Measurements from ENCODE around the gene SLC16A13. TPM values are rescaled to one million over a fixed set of nuclear protein-coding genes. Genes with fewer than 3 reads are reported as not detected.
"Not testable (repeated sequence)": the region's sequence is repeated elsewhere in the genome, so short reads cannot be mapped to it uniquely, and the experiment has no call there.

Gene SLC16A13
- total RNA-seq, 2 donors from 2014 or later, result 0.56 TPM; not detected in 1

DNA sequence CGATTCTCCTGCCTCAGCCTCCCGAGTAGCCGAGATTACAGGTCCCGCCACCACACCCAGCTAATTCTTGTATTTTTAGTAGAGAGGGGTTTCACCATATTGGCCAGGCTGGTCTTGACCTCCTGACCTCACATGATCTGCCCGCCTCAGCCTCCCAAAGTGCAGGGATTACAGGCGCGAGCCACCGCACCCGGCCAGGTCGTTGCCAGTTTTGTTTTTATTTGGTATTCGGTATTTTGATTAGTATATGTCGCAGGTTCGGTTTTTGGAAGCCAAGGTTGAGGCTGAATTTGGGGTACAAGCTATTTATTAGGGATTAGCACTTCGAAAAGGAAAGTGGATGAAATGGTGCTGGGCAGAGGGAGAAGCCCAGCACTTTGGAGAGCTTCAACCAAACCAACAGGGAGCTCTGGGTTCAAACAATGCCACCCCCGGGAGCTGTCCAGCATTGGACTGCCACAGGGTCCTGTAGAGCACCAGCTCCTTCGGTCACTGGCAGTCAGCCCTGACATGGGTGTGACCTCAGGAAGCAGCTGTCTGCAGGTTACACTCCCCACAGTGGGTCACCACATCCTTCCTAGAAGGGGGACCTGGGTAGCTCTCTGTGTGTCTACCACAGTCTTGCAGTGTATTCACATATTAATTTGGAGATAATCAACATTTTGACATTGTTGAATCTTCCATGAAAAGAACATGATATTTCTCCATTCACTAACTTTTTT, 45.7 kb downstream of the SLC16A13 start:
- ATAC-seq (ENCODE audit: insufficient number of reproducible peaks, low FRiP score, low read depth) (no peak), DNase-seq (ENCODE audit: low spot score) (no peak)
- TF ChIP-seq, protein P1, sequence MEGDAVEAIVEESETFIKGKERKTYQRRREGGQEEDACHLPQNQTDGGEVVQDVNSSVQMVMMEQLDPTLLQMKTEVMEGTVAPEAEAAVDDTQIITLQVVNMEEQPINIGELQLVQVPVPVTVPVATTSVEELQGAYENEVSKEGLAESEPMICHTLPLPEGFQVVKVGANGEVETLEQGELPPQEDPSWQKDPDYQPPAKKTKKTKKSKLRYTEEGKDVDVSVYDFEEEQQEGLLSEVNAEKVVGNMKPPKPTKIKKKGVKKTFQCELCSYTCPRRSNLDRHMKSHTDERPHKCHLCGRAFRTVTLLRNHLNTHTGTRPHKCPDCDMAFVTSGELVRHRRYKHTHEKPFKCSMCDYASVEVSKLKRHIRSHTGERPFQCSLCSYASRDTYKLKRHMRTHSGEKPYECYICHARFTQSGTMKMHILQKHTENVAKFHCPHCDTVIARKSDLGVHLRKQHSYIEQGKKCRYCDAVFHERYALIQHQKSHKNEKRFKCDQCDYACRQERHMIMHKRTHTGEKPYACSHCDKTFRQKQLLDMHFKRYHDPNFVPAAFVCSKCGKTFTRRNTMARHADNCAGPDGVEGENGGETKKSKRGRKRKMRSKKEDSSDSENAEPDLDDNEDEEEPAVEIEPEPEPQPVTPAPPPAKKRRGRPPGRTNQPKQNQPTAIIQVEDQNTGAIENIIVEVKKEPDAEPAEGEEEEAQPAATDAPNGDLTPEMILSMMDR (IDR thresholded peaks at IDR 0.05), result no peak
- Histone ChIP-seq H3K27ac (no peak overlapping the region), H3K27me3 (replicated peaks; ENCODE audit: insufficient read depth) (no peaks in the 10 kb centered on the region), H3K4me3 (no peak overlapping the region), H3K4me1 (ENCODE audit: control insufficient read depth in 1 of 2, low read depth in 2 of 2) (no peaks in the 10 kb centered on the region), H3K9me3 (no peaks in the 10 kb centered on the region), H3K36me3 (no peaks in the 10 kb centered on the region)

DNA sequence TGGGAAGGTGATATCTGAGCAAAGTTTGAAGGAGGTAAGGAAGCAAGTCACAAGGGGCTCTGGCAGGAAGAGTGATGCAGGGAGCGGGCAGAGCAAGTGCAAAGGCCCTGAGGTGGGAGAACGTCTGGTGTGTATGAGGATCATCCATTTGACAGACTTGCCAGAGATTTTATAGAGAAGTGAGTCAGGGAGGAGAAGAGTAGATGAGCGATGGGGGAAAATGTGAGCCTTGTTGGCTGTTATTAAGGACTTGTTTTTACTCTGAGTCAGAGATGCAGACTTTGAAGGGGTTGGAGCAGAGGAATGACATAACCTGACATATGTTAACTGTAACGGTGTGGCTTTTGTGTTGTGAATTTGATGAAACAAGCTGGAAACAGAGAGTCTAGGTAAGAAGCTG, 47.8 kb downstream of the SLC16A13 start:
- Histone ChIP-seq H3K27me3 (replicated peaks; ENCODE audit: insufficient read depth) (no peaks in the 10 kb centered on the region), H3K4me1 (ENCODE audit: control insufficient read depth in 1 of 2, low read depth in 2 of 2) (no peaks in the 10 kb centered on the region), H3K4me3 (no peak overlapping the region), H3K27ac (no peak overlapping the region), H3K9me3 (no peaks in the 10 kb centered on the region), H3K36me3 (no peaks in the 10 kb centered on the region)
- TF ChIP-seq, protein P1 (IDR thresholded peaks at IDR 0.05), result no peak
- DNase-seq (ENCODE audit: low spot score) (no peak), ATAC-seq (ENCODE audit: insufficient number of reproducible peaks, low FRiP score, low read depth) (no peak)

DNA sequence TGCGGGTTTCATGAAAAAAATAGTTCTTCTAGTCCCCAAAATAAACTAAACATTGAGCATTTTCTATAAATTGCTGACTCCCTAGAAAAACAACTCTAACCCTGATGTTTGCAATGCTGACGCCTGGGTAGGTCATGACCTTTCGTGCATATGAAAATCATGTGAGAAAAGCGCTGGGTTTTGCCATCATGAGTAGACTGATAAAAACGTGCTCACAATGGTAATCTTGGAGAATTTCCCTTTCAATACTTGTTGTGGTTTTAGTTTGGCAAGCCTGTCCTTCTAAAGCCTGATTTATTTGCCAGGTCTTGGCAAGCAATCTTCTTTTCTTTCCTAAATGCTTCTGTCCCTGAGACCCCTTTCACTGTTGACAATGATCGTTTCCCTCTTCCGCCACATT, 48.3 kb downstream of the SLC16A13 start:
- TF ChIP-seq, protein P1 (IDR thresholded peaks at IDR 0.05), result no peak
- Histone ChIP-seq H3K4me1 (ENCODE audit: control insufficient read depth in 1 of 2, low read depth in 2 of 2) (no peaks in the 10 kb centered on the region), H3K4me3 (no peak overlapping the region), H3K27me3 (replicated peaks; ENCODE audit: insufficient read depth) (no peaks in the 10 kb centered on the region), H3K36me3 (no peaks in the 10 kb centered on the region), H3K9me3 (no peaks in the 10 kb centered on the region), H3K27ac (no peak overlapping the region)
- no peak for ATAC-seq (ENCODE audit: insufficient number of reproducible peaks, low FRiP score, low read depth)
- DNase-seq (ENCODE audit: low spot score), result no peak

DNA sequence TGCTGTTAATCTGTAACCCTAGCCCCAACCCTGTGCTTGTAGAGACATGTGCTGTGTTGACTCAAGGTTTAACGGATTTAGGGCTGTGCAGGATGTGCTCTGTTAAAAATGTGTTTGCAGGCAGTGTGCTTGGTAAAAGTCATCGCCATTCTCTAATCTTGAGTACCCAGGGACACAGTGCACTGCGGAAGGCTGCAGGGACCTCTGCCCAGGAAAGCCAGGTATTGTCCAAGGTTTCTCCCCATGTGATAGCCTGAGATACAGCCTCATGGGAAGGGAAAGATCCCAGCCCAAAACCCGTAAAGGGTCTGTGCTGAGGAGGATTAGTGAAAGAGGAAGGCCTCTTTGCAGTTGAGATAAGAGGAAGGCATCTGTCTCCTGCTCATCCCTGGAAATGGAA, 52.6 kb downstream of the SLC16A13 start:
- not testable (repeated sequence) for H3K27me3 ChIP-seq (replicated peaks; ENCODE audit: insufficient read depth); H3K36me3 ChIP-seq; ATAC-seq (ENCODE audit: insufficient number of reproducible peaks, low FRiP score, low read depth); H3K27ac ChIP-seq; H3K4me3 ChIP-seq; DNase-seq (ENCODE audit: low spot score); H3K4me1 ChIP-seq (ENCODE audit: control insufficient read depth in 1 of 2, low read depth in 2 of 2); H3K9me3 ChIP-seq

DNA sequence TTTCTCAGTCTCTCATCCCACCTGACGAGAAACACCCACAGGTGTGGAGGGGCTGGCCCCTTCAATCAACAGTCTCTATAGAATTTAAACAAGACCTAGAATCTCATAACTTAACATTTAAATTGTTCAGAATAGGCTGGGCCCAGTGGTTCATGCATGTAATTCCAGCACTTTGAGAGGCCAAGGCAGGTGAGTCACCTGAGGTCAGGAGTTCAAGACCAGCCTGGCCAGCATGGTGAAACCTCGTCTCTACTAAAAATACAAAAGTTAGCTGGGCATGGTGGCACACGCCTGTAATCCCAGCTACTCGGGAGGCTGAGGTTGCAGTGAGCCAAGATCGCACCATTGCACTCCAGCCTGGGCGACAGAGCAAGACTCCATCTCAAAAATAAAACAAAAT, 53.8 kb downstream of the SLC16A13 start:
- H3K27ac ChIP-seq; H3K36me3 ChIP-seq; H3K4me3 ChIP-seq; H3K27me3 ChIP-seq (replicated peaks; ENCODE audit: insufficient read depth); DNase-seq (ENCODE audit: low spot score); H3K9me3 ChIP-seq; H3K4me1 ChIP-seq (ENCODE audit: control insufficient read depth in 1 of 2, low read depth in 2 of 2); ATAC-seq (ENCODE audit: insufficient number of reproducible peaks, low FRiP score, low read depth): not testable (repeated sequence)

Other genes starting within 250 kb of the SLC16A13 start
- not detected for gene TEKT1, start 204.3 kb upstream of the SLC16A13 start, total RNA-seq
- not detected for gene ALOX12, start 40.0 kb upstream of the SLC16A13 start, total RNA-seq
- gene RNASEK, start 23.4 kb upstream of the SLC16A13 start, total RNA-seq, result 100 to 1,000 TPM in 1 of 2 donors, 10 to 100 TPM in 1; 99.5 to 164 TPM
- 1 to 10 TPM in 1 of 2 donors, under 1 TPM in 1; 0.95 to 5.7 TPM for gene BCL6B, start 13.0 kb upstream of the SLC16A13 start, total RNA-seq
- under 1 TPM in 1 of 2 donors, not detected in 1; 0.27 TPM for gene SLC16A11, start 8.1 kb downstream of the SLC16A13 start, total RNA-seq
- gene CLEC10A, start 44.2 kb downstream of the SLC16A13 start, total RNA-seq, result 1 to 10 TPM; 3.2 to 5.8 TPM
- gene ASGR2, start 78.8 kb downstream of the SLC16A13 start, total RNA-seq, result 1 to 10 TPM; 1.4 to 8.1 TPM
- gene ASGR1, start 143.4 kb downstream of the SLC16A13 start, total RNA-seq, result 1 to 10 TPM; 1.9 to 5.4 TPM
- gene DLG4, start 183.8 kb downstream of the SLC16A13 start, total RNA-seq, result 10 to 100 TPM; 14.0 to 14.8 TPM
- gene ACADVL, start 183.9 kb downstream of the SLC16A13 start, total RNA-seq, result 100 to 1,000 TPM; 369 to 471 TPM
- gene DVL2, start 198.5 kb downstream of the SLC16A13 start, total RNA-seq, result 10 to 100 TPM; 52.8 to 68.5 TPM
- 10 to 100 TPM; 25.1 to 44.7 TPM for gene PHF23, start 203.4 kb downstream of the SLC16A13 start, total RNA-seq
- gene GABARAP, start 206.4 kb downstream of the SLC16A13 start, total RNA-seq, result 100 to 1,000 TPM; 187 to 446 TPM
- gene CTDNEP1, start 215.7 kb downstream of the SLC16A13 start, total RNA-seq, result 10 to 100 TPM; 51.3 to 51.7 TPM
- gene ELP5, start 216.2 kb downstream of the SLC16A13 start, total RNA-seq, result 10 to 100 TPM; 15.8 to 19.0 TPM
- gene CLDN7, start 226.5 kb downstream of the SLC16A13 start, total RNA-seq, result under 1 TPM in 1 of 2 donors, not detected in 1; 0.41 TPM
- gene SLC2A4, start 245.7 kb downstream of the SLC16A13 start, total RNA-seq, result 1 to 10 TPM; 1.2 to 7.7 TPM

All from thoracic aorta (tissue), 2 donors.